NT2/D1 (cell line): ENCODE results near the gene TBC1D22A.

ENCODE experiments used
- YY1 ChIP-seq: IDR thresholded peaks from 2 replicates; pipeline ENCODE4 v1.6.1; 2011; ENCODE audit not compliant: insufficient read length, insufficient read depth
- ZNF274 ChIP-seq: IDR thresholded peaks from 2 replicates; pipeline ENCODE4 v1.6.1; 2011; ENCODE audit warnings: mild to moderate bottlenecking, low read depth, low read length

DNA sequence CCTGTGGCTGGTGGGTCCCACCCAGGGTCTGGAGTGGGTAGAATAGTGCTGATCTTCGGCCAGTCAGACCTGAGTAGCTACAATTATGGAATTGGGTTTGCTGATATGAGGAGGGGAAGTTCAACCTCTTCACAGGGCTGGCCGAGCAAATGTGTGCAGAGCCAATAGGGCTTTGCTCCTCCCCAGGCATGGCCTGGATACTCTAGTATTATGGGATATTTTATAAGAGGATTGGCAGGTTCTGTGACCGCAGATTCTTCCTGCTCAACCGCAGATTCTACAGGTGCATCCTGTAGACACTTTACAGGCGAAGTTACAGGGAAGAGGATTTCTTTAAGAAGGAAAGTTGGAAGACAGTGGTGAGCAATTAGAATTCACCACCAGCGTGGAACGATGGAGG is 44.3 kb downstream of the TBC1D22A start:
- TF ChIP-seq ZNF274, result no peak
- TF ChIP-seq YY1, result no peak
